OCI-LY1 (cell line): Measurements from ENCODE around the gene FGF2.

Source experiments
- CTCF ChIP-seq: fragments of 200-600 bp; sonication (generic), shearing (Covaris generic); IDR thresholded peaks from 2 replicates; pipeline ENCODE4 v1.5.1; 2017; ENCODE audit warnings: mild to moderate bottlenecking, antibody characterized with exemption, low read length, moderate library complexity, mixed read lengths
- EZH2 ChIP-seq: fragments of 200-600 bp; sonication (generic), shearing (Covaris generic); IDR thresholded peaks from 2 replicates; pipeline ENCODE4 v1.8.0; 2017; ENCODE audit warnings: borderline replicate concordance, mixed run types, mild to moderate bottlenecking, antibody characterized with exemption, low read length, moderate library complexity, mixed read lengths

GRCh38 chr4:122787940-122788339 is 38.7 kb upstream of the FGF2 start:
- TF ChIP-seq CTCF (no peak), EZH2 (no peak)
